B cell (primary cell): ENCODE results near the gene NR1D1.

ENCODE experiments used
- EZH2 ChIP-seq: IDR thresholded peaks from 2 replicates; pipeline ENCODE4 v1.6.1; 2012; ENCODE audit warnings: borderline replicate concordance, low read depth, mild to moderate bottlenecking, moderate library complexity, low read length; ENCODE audit not compliant: insufficient read depth, poor library complexity, severe bottlenecking
- TF ChIP-seq, protein P1 (sequence below): fragments of 200-600 bp; IDR thresholded peaks from one replicate; pipeline ENCODE4 v1.8.0; 2022; ENCODE audit warnings: antibody characterized with exemption, mild to moderate bottlenecking

DNA sequence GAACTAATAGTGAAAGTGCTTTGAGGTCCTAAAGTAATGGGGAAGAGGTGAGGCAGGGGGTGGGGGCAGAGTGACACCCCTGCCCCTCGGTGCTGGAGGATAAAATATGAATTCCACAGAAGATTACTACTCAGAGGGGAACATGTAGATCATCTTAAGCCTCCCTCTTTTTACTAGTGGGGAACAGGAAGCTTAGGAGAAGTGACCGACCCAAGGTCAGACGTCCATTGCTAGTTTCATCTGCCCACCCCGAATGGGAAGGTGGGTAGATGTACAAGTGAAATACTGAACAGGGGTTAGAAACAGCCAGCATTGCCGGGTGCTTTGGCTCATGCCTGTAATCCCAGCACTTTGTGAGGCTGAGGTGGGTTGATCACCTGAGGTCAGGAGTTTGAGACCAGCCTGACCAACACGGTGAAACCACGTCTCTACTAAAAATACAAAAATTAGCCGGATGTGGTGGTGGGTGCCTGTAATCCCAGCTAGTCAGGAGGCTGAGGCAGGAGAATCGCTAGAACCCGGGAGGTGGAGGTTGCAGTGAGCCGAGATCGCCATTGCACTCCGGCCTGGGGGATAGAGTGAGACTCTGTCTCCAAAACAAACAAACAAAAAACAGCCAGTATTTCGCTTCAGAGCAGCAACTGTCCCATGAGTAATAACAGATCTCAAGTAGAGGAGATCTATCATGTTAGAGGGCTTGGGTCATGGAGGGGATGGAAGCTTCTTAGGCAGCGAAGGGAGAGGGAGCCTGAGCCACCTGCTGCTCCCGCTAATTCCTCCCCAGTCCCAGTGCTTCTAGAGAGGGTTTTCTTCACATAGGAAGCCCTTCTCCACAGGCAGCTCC lies 1.2 kb upstream of the NR1D1 start:
- no peak for TF ChIP-seq EZH2
- TF ChIP-seq, protein P1, sequence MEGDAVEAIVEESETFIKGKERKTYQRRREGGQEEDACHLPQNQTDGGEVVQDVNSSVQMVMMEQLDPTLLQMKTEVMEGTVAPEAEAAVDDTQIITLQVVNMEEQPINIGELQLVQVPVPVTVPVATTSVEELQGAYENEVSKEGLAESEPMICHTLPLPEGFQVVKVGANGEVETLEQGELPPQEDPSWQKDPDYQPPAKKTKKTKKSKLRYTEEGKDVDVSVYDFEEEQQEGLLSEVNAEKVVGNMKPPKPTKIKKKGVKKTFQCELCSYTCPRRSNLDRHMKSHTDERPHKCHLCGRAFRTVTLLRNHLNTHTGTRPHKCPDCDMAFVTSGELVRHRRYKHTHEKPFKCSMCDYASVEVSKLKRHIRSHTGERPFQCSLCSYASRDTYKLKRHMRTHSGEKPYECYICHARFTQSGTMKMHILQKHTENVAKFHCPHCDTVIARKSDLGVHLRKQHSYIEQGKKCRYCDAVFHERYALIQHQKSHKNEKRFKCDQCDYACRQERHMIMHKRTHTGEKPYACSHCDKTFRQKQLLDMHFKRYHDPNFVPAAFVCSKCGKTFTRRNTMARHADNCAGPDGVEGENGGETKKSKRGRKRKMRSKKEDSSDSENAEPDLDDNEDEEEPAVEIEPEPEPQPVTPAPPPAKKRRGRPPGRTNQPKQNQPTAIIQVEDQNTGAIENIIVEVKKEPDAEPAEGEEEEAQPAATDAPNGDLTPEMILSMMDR = no peak
